Peyer's patch (tissue), 4 donors: Measurements from ENCODE around the gene PDIA5. TPM values are rescaled to one million over a fixed set of nuclear protein-coding genes. Genes with fewer than 3 reads are reported as not detected.

Experiments
- DNase-seq, 3 donors: peaks; one replicate each; pipeline ENCODE4 v3.0.0-alpha.2; 2017 to 2019
- H3K27ac ChIP-seq, 4 donors: fragments of 200-600 bp; sonication (generic); one replicate each; pipeline ENCODE4 v1.5.1; 2016 to 2019
- H3K27me3 ChIP-seq, 2 donors: fragments of 200-600 bp; sonication (generic); one replicate each; pipeline ENCODE4 v1.5.1; 2019
- H3K36me3 ChIP-seq, 3 donors: fragments of 200-600 bp; sonication (generic); one replicate each; pipeline ENCODE4 v1.5.1; 2016 to 2019
- H3K4me1 ChIP-seq, 4 donors: fragments of 200-600 bp; sonication (generic); one replicate each; pipeline ENCODE4 v1.5.1; 2016 to 2019
- H3K4me3 ChIP-seq, 4 donors: fragments of 200-600 bp; sonication (generic); 1 replicate in 3 of 4; 2 replicates in 1 of 4; pipeline ENCODE4 v1.5.1; 2016 to 2019; ENCODE audit warnings: mild to moderate bottlenecking in 1 of 4
- H3K9me3 ChIP-seq, 4 donors: fragments of 200-600 bp; sonication (generic); one replicate each; pipeline ENCODE4 v1.5.1; 2016 to 2019; ENCODE audit warnings: mild to moderate bottlenecking in 1 of 4
- POLR2A ChIP-seq, 2 donors: fragments of 450-650 bp; IDR thresholded peaks; one replicate each; pipeline ENCODE4 v1.5.1; 2017; ENCODE audit warnings: antibody characterized with exemption in 2 of 2, mild to moderate bottlenecking in 2 of 2, moderate library complexity in 2 of 2
- total RNA-seq, 4 donors: library from RNA; depleted of rRNA; stranded (reverse); fragments of >200 nt; gene quantifications; one replicate each; pipeline ENCODE4 v1.1.0, GENCODE V29; 2016
- TF ChIP-seq, protein P1 (sequence below), 6 experiments: fragments of 450-650 bp in 4 of 6; fragments of 200-600 bp in 2 of 6; sonication (generic) in 1 of 6; IDR thresholded peaks; one replicate each; pipeline ENCODE4 v1.5.1; 2017 to 2019; ENCODE audit warnings: antibody characterized with exemption in 6 of 6, mild to moderate bottlenecking in 3 of 6, moderate library complexity in 1 of 6

PDIA5 gene
- total RNA-seq, 4 donors from 2014 or later, result 13.7 to 63.5 (median 19.4) TPM

DNA sequence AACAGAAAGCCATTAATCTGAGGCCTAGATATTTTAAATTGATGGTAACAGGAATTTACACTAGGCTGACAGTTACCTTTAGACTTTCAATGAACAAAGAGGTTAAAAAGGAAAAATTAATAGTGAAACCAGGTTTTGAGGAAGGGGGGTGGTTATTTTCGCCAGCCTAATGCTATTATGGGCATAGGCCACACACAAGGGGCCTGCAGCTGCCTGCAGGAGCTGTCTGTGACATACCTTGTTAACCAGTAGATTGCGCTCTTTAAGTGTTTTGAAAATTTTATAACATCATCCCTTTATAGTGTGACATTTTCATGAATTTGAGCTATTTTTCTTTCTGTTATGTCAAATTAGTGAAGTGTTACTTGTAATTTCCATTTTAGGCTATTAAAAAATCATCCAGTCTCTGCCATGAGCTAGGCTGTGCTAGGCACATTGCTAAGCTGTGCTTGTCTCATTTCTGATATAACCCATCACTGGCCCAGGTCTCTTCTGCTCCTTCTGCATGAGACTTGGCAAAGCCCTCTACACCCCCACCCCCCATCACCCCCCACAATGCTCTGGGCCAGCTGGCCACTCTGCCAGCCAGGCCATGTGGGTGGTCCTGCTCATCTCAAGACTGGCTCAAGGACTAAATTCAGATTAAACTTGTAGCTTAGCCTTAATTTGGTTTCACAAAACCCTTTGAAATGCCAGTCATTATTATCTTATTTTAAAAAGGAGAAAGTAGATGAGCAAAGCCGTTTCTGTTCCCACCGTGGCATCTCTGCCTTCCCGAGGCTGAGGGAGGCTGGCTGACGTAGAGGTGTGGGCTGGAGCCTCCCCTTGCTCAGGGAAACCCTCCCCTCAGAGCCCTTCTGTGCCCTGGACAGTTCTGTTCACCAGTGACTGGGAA lies 86.5 kb downstream of the PDIA5 start:
- Histone ChIP-seq H3K27ac (no peak overlapping the region), H3K27me3 (no peaks in the 10 kb centered on the region), H3K4me1 (no peaks in the 10 kb centered on the region), H3K4me3 (no peak overlapping the region), H3K9me3 (no peaks in the 10 kb centered on the region), H3K36me3 (peaks cover 0 to 45% (median 0%) of the 10 kb centered on the region in 3 donors)
- no peak for DNase-seq
- TF ChIP-seq, protein P1, sequence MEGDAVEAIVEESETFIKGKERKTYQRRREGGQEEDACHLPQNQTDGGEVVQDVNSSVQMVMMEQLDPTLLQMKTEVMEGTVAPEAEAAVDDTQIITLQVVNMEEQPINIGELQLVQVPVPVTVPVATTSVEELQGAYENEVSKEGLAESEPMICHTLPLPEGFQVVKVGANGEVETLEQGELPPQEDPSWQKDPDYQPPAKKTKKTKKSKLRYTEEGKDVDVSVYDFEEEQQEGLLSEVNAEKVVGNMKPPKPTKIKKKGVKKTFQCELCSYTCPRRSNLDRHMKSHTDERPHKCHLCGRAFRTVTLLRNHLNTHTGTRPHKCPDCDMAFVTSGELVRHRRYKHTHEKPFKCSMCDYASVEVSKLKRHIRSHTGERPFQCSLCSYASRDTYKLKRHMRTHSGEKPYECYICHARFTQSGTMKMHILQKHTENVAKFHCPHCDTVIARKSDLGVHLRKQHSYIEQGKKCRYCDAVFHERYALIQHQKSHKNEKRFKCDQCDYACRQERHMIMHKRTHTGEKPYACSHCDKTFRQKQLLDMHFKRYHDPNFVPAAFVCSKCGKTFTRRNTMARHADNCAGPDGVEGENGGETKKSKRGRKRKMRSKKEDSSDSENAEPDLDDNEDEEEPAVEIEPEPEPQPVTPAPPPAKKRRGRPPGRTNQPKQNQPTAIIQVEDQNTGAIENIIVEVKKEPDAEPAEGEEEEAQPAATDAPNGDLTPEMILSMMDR (IDR thresholded peaks at IDR 0.05), result no peak
- TF ChIP-seq POLR2A (IDR thresholded peaks at IDR 0.05), result no peak

DNA sequence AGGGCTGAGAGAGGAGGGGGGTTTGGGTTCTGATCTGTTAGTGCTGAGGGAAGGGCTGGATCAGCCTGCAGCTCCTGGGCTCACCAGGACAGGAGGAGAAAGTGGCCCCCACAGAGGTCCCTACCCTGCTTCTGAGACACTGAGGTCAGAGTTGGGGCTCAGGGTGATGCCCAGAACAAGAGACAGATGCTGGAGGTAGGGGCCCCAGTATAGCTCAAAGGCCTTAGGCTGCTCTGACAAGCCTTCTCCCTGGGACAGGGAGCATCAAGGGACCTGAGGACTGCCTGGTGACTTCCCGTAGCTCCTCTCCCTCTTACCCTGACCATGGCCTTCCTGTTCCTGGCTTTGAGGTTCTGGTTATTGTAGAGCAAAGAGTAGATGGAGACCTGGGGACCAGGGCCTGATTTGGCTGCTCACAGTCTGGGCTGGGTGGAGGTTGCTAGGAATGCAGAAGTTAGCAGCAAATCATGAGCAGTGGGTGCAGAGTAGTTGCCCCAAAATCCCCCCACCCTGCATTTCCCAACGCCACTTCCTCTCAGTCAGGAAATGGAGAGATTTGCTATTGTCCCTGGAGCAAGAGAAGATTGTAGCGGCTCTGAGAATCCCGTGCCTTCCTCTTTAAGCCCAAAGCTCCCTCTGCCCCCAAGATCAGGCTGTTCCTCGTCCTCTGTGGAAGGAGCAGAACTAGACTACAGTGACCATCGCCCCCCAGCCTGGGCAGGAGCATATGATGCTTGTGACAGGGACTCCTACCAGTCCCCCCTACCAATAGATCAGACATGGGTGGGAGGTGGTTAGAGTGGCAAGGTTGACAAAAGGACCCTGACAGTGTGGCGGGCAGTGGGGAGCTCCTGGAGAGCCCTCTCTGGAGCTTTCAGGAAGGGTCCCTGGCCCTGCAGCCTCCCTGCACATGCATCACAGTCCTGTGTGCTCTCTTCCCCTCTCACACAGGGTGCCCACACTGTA lies 87.5 kb downstream of the PDIA5 start:
- Histone ChIP-seq H3K9me3 (no peaks in the 10 kb centered on the region), H3K4me1 (no peaks in the 10 kb centered on the region), H3K27me3 (no peaks in the 10 kb centered on the region), H3K4me3 (no peak overlapping the region), H3K27ac (no peak overlapping the region), H3K36me3 (peaks cover 0 to 40% (median 0%) of the 10 kb centered on the region in 3 donors)
- TF ChIP-seq, protein P1 (IDR thresholded peaks at IDR 0.05), result no peak
- no peak for TF ChIP-seq POLR2A (IDR thresholded peaks at IDR 0.05)
- DNase-seq, result no peak

DNA sequence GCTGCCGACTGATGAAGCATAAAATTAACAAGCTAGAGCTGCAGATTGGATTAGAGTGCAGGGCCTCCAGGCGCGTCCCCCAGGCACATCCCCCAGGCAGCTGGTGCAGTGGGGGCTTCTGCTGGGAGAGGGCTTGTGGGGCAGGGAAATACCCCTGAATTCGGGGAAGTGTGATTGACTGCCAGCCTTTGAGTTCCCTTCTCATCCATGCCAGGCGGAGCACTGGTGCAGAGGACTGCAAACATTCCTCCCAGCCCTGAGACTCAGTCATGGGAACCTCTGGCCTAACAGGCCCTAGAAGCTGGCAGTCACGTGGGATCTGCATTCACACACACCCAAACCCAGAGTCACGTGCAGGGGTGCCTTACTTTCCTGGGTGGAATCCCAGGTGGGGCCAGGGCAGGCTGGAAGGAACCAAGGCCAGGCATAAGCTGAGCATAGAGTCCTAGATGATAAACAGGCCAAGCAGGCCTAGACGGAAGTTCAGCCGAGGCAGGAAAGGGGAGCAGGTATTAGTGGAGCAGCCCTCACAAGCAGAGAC lies 88.7 kb downstream of the PDIA5 start:
- peaks cover 0 to 30% (median 0%) of the 10 kb centered on the region in 3 donors for H3K36me3 ChIP-seq
- no peaks in the 10 kb centered on the region for H3K4me1 ChIP-seq

DNA sequence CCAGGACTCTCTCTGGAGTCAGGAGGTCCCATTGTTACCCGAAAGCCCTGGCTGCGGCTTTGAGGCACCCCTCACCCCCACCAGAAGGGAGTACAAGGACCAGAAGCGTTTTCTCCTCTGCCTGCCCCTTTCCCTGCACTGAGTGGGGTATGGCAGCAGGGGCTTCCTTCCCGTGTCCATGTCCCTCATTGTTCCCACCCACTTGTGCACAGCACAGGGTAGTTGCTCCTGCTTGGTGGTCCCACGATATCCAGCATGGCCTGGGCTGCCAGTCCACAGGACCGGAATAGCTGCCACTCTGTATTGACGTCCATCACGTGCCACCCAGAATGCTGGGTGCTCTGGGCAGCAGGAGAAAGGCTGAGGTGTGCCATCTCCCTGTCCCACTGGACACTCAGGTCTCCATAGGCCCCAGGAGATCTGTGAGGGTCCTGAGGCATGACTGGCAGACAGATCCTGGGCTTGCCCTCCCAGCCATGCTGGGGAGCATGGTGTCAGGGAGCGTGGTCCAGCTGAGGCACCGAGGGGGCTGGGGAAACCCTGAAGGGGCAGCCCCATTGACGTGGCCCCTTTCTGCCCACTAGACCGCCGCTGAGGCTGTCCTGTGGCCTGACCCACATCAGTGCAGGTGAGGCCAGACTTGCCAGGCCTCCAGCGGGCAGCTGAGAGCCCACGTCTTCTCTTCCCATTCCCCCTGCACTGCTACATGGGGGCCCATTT lies 89.6 kb downstream of the PDIA5 start:
- peaks cover 0 to 25% (median 0%) of the 10 kb centered on the region in 3 donors for H3K36me3 ChIP-seq
- no peak overlapping the region for H3K27ac ChIP-seq
- no peak overlapping the region for H3K4me3 ChIP-seq
- TF ChIP-seq POLR2A (IDR thresholded peaks at IDR 0.05), result no peak
- TF ChIP-seq, protein P1 (IDR thresholded peaks at IDR 0.05), result no peak
- no peaks in the 10 kb centered on the region for H3K27me3 ChIP-seq
- no peaks in the 10 kb centered on the region for H3K4me1 ChIP-seq
- no peak for DNase-seq
- no peaks in the 10 kb centered on the region for H3K9me3 ChIP-seq

More for the DNA sequence above, 88.7 kb downstream of the PDIA5 start:
- Histone ChIP-seq H3K27me3 (no peaks in the 10 kb centered on the region), H3K4me3 (no peak overlapping the region), H3K27ac (no peak overlapping the region), H3K9me3 (no peaks in the 10 kb centered on the region)
- DNase-seq, result no peak
- TF ChIP-seq, protein P1 (IDR thresholded peaks at IDR 0.05), result no peak
- no peak for TF ChIP-seq POLR2A (IDR thresholded peaks at IDR 0.05)

DNA sequence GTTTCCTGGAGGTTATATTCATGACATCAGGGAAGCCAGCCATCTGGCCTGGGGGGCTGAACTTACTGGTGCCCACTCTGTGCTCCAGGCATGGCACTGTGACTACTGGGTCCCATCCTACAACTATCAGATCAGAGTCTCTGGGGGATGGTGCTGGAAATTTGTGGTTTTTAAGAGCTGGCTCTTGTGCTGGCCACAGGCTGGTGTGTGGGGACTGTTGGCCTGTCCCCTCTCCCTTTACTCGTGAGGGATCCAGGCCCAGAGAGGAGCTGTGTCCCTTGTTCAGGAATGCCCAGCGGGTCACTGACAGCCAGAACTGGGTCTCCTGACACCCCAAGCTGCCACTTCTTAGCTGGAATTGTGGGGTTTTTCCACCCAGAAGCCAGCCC lies 90.4 kb downstream of the PDIA5 start:
- no peaks in the 10 kb centered on the region for H3K9me3 ChIP-seq
- TF ChIP-seq POLR2A (IDR thresholded peaks at IDR 0.05), result no peak
- TF ChIP-seq, protein P1 (IDR thresholded peaks at IDR 0.05), result no peak
- no peak overlapping the region for H3K4me3 ChIP-seq
- no peaks in the 10 kb centered on the region for H3K4me1 ChIP-seq
- H3K27me3 ChIP-seq, result no peaks in the 10 kb centered on the region
- DNase-seq, result no peak
- no peak overlapping the region for H3K27ac ChIP-seq
- peaks cover 0 to 31% (median 0%) of the 10 kb centered on the region in 3 donors for H3K36me3 ChIP-seq
